SK-N-SH treated with all-trans-retinoic acid at 6 μM for 48 hours (cell line): ENCODE data around the gene PCLO.

Experiments
- ATAC-seq: fragments of 200-7000 bp; cut with Tn5 transposase; 3 replicates; pipeline ENCODE4 v1.9.1; 2020; ENCODE audit warnings: mild to moderate bottlenecking, moderate library complexity
- ARNTL ChIP-seq: fragments of 450-650 bp; formaldehyde crosslinking; IDR thresholded peaks from 2 replicates; pipeline ENCODE4 v1.5.0; 2020; ENCODE audit warnings: low read depth, mild to moderate bottlenecking, moderate library complexity, borderline replicate concordance
- BACH2 ChIP-seq: fragments of 250-450 bp; sonication (Bioruptor Pico); IDR thresholded peaks from 2 replicates; pipeline ENCODE4 v1.9.0; 2021; ENCODE audit warnings: mild to moderate bottlenecking, borderline replicate concordance
- CREB5 ChIP-seq: fragments of 250-450 bp; sonication (Bioruptor Pico); IDR thresholded peaks from 2 replicates; pipeline ENCODE4 v1.5.1; 2020; ENCODE audit warnings: low read depth, mild to moderate bottlenecking, moderate library complexity
- CSDC2 ChIP-seq: fragments of 250-450 bp; sonication (Bioruptor Pico); IDR thresholded peaks from 2 replicates; pipeline ENCODE4 v1.5.0; 2020; ENCODE audit warnings: mild to moderate bottlenecking, moderate library complexity
- ESRRG ChIP-seq: fragments of 250-450 bp; sonication (Bioruptor Pico); IDR thresholded peaks from 2 replicates; pipeline ENCODE4 v1.6.1; 2021; ENCODE audit warnings: mild to moderate bottlenecking
- GLIS3 ChIP-seq: fragments of 250-450 bp; sonication (Bioruptor Pico); IDR thresholded peaks from 2 replicates; pipeline ENCODE4 v1.5.0; 2020; ENCODE audit warnings: mild to moderate bottlenecking, moderate library complexity
- ISL1 ChIP-seq: fragments of 250-450 bp; sonication (Bioruptor Pico); IDR thresholded peaks from 2 replicates; pipeline ENCODE4 v2.1.2; 2022; ENCODE audit warnings: mild to moderate bottlenecking, moderate library complexity
- OSR1 ChIP-seq: fragments of 250-450 bp; sonication (Bioruptor Pico); IDR thresholded peaks from 2 replicates; pipeline ENCODE4 v1.8.0; 2022; ENCODE audit warnings: moderate library complexity, mild to moderate bottlenecking, inconsistent platforms
- PATZ1 ChIP-seq: fragments of 250-450 bp; sonication (Bioruptor Pico); IDR thresholded peaks from 2 replicates; pipeline ENCODE4 v1.8.0; 2020; ENCODE audit warnings: mild to moderate bottlenecking, moderate library complexity, borderline replicate concordance
- PPARA ChIP-seq: fragments of 250-450 bp; sonication (Bioruptor Pico); IDR thresholded peaks from 2 replicates; pipeline ENCODE4 v1.5.0; 2020; ENCODE audit warnings: mild to moderate bottlenecking, borderline replicate concordance
- SNAI2 ChIP-seq: fragments of 250-450 bp; sonication (Bioruptor Pico); IDR thresholded peaks from 2 replicates; pipeline ENCODE4 v1.5.0; 2020; ENCODE audit warnings: mild to moderate bottlenecking, moderate library complexity
- TCF4 ChIP-seq: fragments of 250-450 bp; sonication (Bioruptor Pico); IDR thresholded peaks from 2 replicates; pipeline ENCODE4 v1.8.0; 2021; ENCODE audit warnings: mild to moderate bottlenecking, moderate library complexity, borderline replicate concordance
- TOX ChIP-seq: fragments of 250-450 bp; sonication (Bioruptor Pico); IDR thresholded peaks from 2 replicates; pipeline ENCODE4 v1.8.0; 2021; ENCODE audit warnings: mild to moderate bottlenecking, moderate library complexity, borderline replicate concordance
- TSHZ2 ChIP-seq: fragments of 250-450 bp; sonication (Bioruptor Pico); IDR thresholded peaks from 2 replicates; pipeline ENCODE4 v1.5.0; 2020; ENCODE audit warnings: mild to moderate bottlenecking, moderate library complexity
- ZC3H10 ChIP-seq: fragments of 250-450 bp; sonication (Bioruptor Pico); IDR thresholded peaks from 2 replicates; pipeline ENCODE4 v1.5.1; 2021; ENCODE audit warnings: mild to moderate bottlenecking, moderate library complexity
- ZFP3 ChIP-seq: fragments of 250-450 bp; sonication (Bioruptor Pico); IDR thresholded peaks from 2 replicates; pipeline ENCODE4 v1.5.0; 2020; ENCODE audit warnings: mild to moderate bottlenecking, moderate library complexity
- ZFP30 ChIP-seq: fragments of 450-650 bp; formaldehyde crosslinking; IDR thresholded peaks from 2 replicates; pipeline ENCODE4 v1.5.0; 2022; ENCODE audit warnings: mild to moderate bottlenecking, moderate library complexity
- ZNF565 ChIP-seq: fragments of 450-650 bp; formaldehyde crosslinking; conservative IDR thresholded peaks from 2 replicates; pipeline ENCODE4 v1.5.0; 2020; ENCODE audit warnings: low read depth, mild to moderate bottlenecking, moderate library complexity
- ZNF70 ChIP-seq: fragments of 450-650 bp; formaldehyde crosslinking; IDR thresholded peaks from 2 replicates; pipeline ENCODE4 v1.5.0; 2020; ENCODE audit warnings: mild to moderate bottlenecking, moderate library complexity
- ZNF8 ChIP-seq: fragments of 450-650 bp; formaldehyde crosslinking; IDR thresholded peaks from 2 replicates; pipeline ENCODE4 v1.5.0; 2020; ENCODE audit warnings: mild to moderate bottlenecking, moderate library complexity
- TF ChIP-seq, protein P1 (sequence below): fragments of 250-450 bp; sonication (Bioruptor Pico); IDR thresholded peaks from 2 replicates; pipeline ENCODE4 v1.5.1; 2021; ENCODE audit warnings: mild to moderate bottlenecking, moderate library complexity
- TF ChIP-seq, protein P2 (sequence below): fragments of 250-450 bp; sonication (Bioruptor Pico); IDR thresholded peaks from 2 replicates; pipeline ENCODE4 v1.8.0; 2021; ENCODE audit warnings: low read depth, mild to moderate bottlenecking, moderate library complexity, borderline replicate concordance

Gene PCLO

GRCh38 chr7:83020161-83020560, 142.5 kb downstream of the PCLO start (continued):
- TF ChIP-seq ZFP3 (CRISPR knock-in tag) (no peak), PPARA (CRISPR knock-in tag) (no peak), TCF4 (CRISPR knock-in tag) (no peak), ZNF70 (no peak)

DNA sequence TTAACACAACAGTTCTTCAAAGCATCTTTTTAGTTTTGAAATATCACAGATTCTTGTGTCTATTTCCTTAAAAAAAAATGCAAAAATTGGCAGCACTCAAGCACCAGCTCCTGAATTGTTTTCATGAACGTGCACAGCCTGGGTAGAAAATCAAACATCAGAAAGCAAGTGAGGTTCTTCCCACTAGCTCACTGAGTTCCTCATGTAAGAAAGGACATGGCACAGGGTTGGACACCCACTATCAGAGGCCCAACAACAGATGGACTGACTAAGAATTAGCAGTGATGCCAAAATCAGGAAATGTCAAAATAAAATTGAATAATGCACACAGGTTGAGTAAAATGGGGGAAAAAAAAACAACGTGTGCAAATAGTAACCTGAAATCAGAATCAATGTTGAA, 146.8 kb downstream of the PCLO start:
- ATAC-seq, result no peak
- no peak for TF ChIP-seq SNAI2 (CRISPR knock-in tag)
- TF ChIP-seq ZFP3 (CRISPR knock-in tag), result no peak
- TF ChIP-seq CSDC2 (CRISPR knock-in tag), result no peak
- TF ChIP-seq BACH2, result no peak
- no peak for TF ChIP-seq OSR1 (CRISPR knock-in tag)
- no peak for TF ChIP-seq TCF4 (CRISPR knock-in tag)
- TF ChIP-seq, protein P1, sequence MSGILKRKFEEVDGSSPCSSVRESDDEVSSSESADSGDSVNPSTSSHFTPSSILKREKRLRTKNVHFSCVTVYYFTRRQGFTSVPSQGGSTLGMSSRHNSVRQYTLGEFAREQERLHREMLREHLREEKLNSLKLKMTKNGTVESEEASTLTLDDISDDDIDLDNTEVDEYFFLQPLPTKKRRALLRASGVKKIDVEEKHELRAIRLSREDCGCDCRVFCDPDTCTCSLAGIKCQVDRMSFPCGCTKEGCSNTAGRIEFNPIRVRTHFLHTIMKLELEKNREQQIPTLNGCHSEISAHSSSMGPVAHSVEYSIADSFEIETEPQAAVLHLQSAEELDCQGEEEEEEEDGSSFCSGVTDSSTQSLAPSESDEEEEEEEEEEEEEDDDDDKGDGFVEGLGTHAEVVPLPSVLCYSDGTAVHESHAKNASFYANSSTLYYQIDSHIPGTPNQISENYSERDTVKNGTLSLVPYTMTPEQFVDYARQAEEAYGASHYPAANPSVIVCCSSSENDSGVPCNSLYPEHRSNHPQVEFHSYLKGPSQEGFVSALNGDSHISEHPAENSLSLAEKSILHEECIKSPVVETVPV, result no peak
- no peak for TF ChIP-seq ZFP30 (CRISPR knock-in tag)

DNA sequence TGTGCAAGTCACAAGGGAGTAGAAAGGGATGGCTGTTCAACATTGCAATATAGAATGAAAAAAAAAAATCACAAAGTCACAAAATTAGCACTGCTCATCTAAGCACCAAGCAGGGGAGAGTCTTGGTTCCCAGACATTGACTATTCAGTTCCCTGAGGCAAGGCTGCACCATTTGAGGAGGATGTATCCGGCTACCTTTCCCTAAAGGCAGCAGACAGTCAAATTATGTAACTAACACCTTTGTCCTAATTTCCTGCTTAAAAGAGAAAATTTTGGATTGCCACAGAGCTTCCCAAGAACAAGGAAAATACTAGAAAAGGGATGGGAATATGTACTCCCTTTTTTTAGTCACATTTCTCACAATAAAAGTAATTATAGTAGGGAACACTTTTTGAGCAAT, 148.1 kb downstream of the PCLO start:
- no peak for TF ChIP-seq ZNF8 (CRISPR knock-in tag)
- TF ChIP-seq BACH2, result no peak
- TF ChIP-seq PATZ1, result no peak
- no peak for TF ChIP-seq SNAI2 (CRISPR knock-in tag)
- TF ChIP-seq ZNF565, result no peak
- TF ChIP-seq ISL1 (CRISPR knock-in tag), result no peak
- no peak for TF ChIP-seq TCF4 (CRISPR knock-in tag)
- TF ChIP-seq GLIS3 (CRISPR knock-in tag), result no peak
- no peak for TF ChIP-seq TSHZ2 (CRISPR knock-in tag)
- no peak for TF ChIP-seq ZNF70
- no peak for TF ChIP-seq ZFP3 (CRISPR knock-in tag)
- no peak for TF ChIP-seq ZC3H10 (CRISPR knock-in tag)
- TF ChIP-seq ARNTL (CRISPR knock-in tag), result no peak
- TF ChIP-seq, protein P2, sequence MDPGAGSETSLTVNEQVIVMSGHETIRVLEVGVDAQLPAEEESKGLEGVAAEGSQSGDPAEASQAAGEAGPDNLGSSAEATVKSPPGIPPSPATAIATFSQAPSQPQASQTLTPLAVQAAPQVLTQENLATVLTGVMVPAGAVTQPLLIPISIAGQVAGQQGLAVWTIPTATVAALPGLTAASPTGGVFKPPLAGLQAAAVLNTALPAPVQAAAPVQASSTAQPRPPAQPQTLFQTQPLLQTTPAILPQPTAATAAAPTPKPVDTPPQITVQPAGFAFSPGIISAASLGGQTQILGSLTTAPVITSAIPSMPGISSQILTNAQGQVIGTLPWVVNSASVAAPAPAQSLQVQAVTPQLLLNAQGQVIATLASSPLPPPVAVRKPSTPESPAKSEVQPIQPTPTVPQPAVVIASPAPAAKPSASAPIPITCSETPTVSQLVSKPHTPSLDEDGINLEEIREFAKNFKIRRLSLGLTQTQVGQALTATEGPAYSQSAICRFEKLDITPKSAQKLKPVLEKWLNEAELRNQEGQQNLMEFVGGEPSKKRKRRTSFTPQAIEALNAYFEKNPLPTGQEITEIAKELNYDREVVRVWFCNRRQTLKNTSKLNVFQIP, result no peak
- TF ChIP-seq ESRRG (CRISPR knock-in tag), result no peak
- no peak for TF ChIP-seq TOX (CRISPR knock-in tag)
- no peak for TF ChIP-seq CREB5 (CRISPR knock-in tag)
- no peak for ATAC-seq

DNA sequence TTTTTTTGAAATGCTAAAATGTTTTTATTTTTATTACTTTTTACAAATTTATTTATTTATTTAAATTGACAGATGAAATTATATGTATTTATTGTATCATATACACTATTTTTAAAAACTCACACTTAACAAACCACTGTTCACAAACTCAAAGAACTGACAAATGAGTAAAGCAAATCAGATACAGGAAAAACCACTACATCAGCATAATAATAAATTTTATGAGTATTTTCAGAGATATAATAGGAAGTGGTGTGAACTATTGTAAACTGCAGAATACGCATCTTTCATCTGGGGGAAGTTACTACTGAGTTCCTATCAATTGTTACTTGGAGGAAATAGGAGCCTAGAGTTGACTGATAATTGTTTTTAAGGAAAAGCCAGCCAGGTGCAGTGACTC, 150.7 kb downstream of the PCLO start:
- no peak for ATAC-seq
- TF ChIP-seq TSHZ2 (CRISPR knock-in tag) (no peak), CREB5 (CRISPR knock-in tag) (no peak), PATZ1 (no peak), SNAI2 (CRISPR knock-in tag) (no peak), ZC3H10 (CRISPR knock-in tag) (no peak), ZNF70 (no peak), GLIS3 (CRISPR knock-in tag) (no peak), ESRRG (CRISPR knock-in tag) (no peak)
